GM23338 (cell line): ENCODE data around the gene FBXW11. TPM values are rescaled to one million over a fixed set of nuclear protein-coding genes. Genes with fewer than 3 reads are reported as not detected.

Source experiments
- ATAC-seq: fragments of 200-7000 bp; cut with Tn5 transposase; 3 replicates; pipeline ENCODE4 v1.9.1; 2020
- DNase-seq: peaks from one replicate; pipeline ENCODE4 v3.0.0-alpha.2; 2015; ENCODE audit warnings: low spot score
- H2AFZ ChIP-seq: fragments of 200-600 bp; sonication (generic); 2 replicates; pipeline ENCODE4 v1.8.0; 2016; ENCODE audit warnings: antibody characterized with exemption, mild to moderate bottlenecking, moderate library complexity
- H3F3A ChIP-seq: fragments of 200-600 bp; sonication (generic); replicated peaks from 2 replicates; pipeline ENCODE4 v1.8.0; 2017; ENCODE audit warnings: antibody characterized with exemption, mixed run types, low read depth
- H3K27ac ChIP-seq: fragments of 200-600 bp; sonication (generic); 2 replicates; pipeline ENCODE4 v1.6.1; 2016; ENCODE audit warnings: low read depth
- H3K27me3 ChIP-seq: fragments of 200-600 bp; sonication (generic); 2 replicates; pipeline ENCODE4 v1.8.0; 2016; ENCODE audit warnings: mild to moderate bottlenecking, mixed run types, moderate library complexity; ENCODE audit not compliant: insufficient read depth
- H3K36me3 ChIP-seq: fragments of 200-600 bp; sonication (generic); 2 replicates; pipeline ENCODE4 v1.8.0; 2016; ENCODE audit warnings: mild to moderate bottlenecking; ENCODE audit not compliant: insufficient read depth
- H3K4me1 ChIP-seq: fragments of 200-600 bp; sonication (generic); 2 replicates; pipeline ENCODE4 v1.8.0; 2016; ENCODE audit warnings: mild to moderate bottlenecking, moderate library complexity; ENCODE audit not compliant: insufficient read depth
- H3K4me2 ChIP-seq: fragments of 200-600 bp; sonication (generic); 2 replicates; pipeline ENCODE4 v1.7.1; 2017; ENCODE audit warnings: mixed run types
- H3K4me3 ChIP-seq: fragments of 200-600 bp; sonication (generic); 2 replicates; pipeline ENCODE4 v1.6.1; 2016; ENCODE audit warnings: mixed run types
- H3K79me2 ChIP-seq: fragments of 200-600 bp; sonication (generic); replicated peaks from 2 replicates; pipeline ENCODE4 v1.8.0; 2017; ENCODE audit warnings: mild to moderate bottlenecking; ENCODE audit not compliant: insufficient read depth
- H3K9me2 ChIP-seq: fragments of 200-600 bp; sonication (generic); 2 replicates; pipeline ENCODE4 v1.8.0; 2017; ENCODE audit not compliant: insufficient read depth
- H4K20me1 ChIP-seq: fragments of 200-600 bp; sonication (generic); replicated peaks from 2 replicates; pipeline ENCODE4 v1.8.0; 2017; ENCODE audit warnings: mild to moderate bottlenecking; ENCODE audit not compliant: insufficient read depth
- H3K27ac Mint-ChIP-seq: 2 replicates; pipeline ENCODE4 v1.8.0; 2020; ENCODE audit warnings: inconsistent platforms, mild to moderate bottlenecking, moderate library complexity, mixed read lengths
- H3K27me3 Mint-ChIP-seq: 3 replicates; pipeline ENCODE4 v1.8.0; 2022; ENCODE audit warnings: low read depth, mild to moderate bottlenecking, moderate library complexity, mixed read lengths, inconsistent platforms; ENCODE audit not compliant: insufficient read depth, poor library complexity
- H3K36me3 Mint-ChIP-seq: 3 replicates; pipeline ENCODE4 v1.8.0; 2021; ENCODE audit warnings: low read depth, mild to moderate bottlenecking, inconsistent platforms, moderate library complexity, mixed read lengths
- H3K4me1 Mint-ChIP-seq: 3 replicates; pipeline ENCODE4 v1.8.0; 2020; ENCODE audit warnings: mild to moderate bottlenecking, inconsistent platforms, mixed read lengths
- H3K4me3 Mint-ChIP-seq: 3 replicates; pipeline ENCODE4 v1.8.0; 2021; ENCODE audit warnings: moderate library complexity, mild to moderate bottlenecking, inconsistent platforms, mixed read lengths
- H3K9me3 Mint-ChIP-seq: 3 replicates; pipeline ENCODE4 v1.8.0; 2020; ENCODE audit warnings: moderate library complexity, mild to moderate bottlenecking, inconsistent platforms, mixed read lengths
- ETS1 ChIP-seq: IDR thresholded peaks from 2 replicates; pipeline ENCODE4 v1.6.1; 2016; ENCODE audit warnings: antibody characterized with exemption
- NANOG ChIP-seq: IDR thresholded peaks from 2 replicates; pipeline ENCODE4 v1.6.1; 2016; ENCODE audit warnings: antibody characterized with exemption, borderline replicate concordance
- POLR2AphosphoS5 ChIP-seq: IDR thresholded peaks from 2 replicates; pipeline ENCODE4 v1.6.1; 2016; ENCODE audit warnings: antibody characterized with exemption, low read depth
- REST ChIP-seq: IDR thresholded peaks from one replicate; pipeline ENCODE4 v1.6.1; 2018; ENCODE audit warnings: antibody characterized with exemption; ENCODE audit not compliant: unreplicated experiment
- STAT1 ChIP-seq: IDR thresholded peaks from one replicate; pipeline ENCODE4 v1.6.1; 2016; ENCODE audit warnings: antibody characterized with exemption; ENCODE audit not compliant: unreplicated experiment
- ZNF114 ChIP-seq: fragments of 250-450 bp; sonication (Bioruptor Pico); IDR thresholded peaks from 2 replicates; pipeline ENCODE4 v1.5.0; 2020; ENCODE audit warnings: mild to moderate bottlenecking, moderate library complexity
- ZNF331 ChIP-seq: fragments of 250-450 bp; sonication (Bioruptor Pico); IDR thresholded peaks from 2 replicates; pipeline ENCODE4 v1.5.0; 2020; ENCODE audit warnings: low read depth, mild to moderate bottlenecking, moderate library complexity
- polyA plus RNA-seq: library from polyadenylated mRNA; unstranded; fragments of >200 nt; fragmentation: Nextera tagmentation; extraction: Ambion mirVana; gene quantifications from 2 replicates; pipeline ENCODE4 v1.2.1, GENCODE V29; 2016
- total RNA-seq: library from RNA; depleted of rRNA; stranded (reverse); fragments of >200 nt; shearing (Covaris generic); gene quantifications from 2 replicates; pipeline ENCODE4 v1.2.3, GENCODE V29; 2014

The FBXW11 gene
- total and polyA plus RNA-seq, 2 experiments from 2014 or later = 45.0 to 88.0 TPM

GRCh38 chr5:172048170-172048422 is 41.7 kb upstream of the FBXW11 start:
- Histone ChIP-seq H3K4me2 (no peak overlapping the region), H3K36me3 (peaks cover 7% of the 10 kb centered on the region; the same call in 1 of the 2 replicates), H3K79me2 (no peaks in the 10 kb centered on the region), H3K9me2 (no peaks in the 10 kb centered on the region), H3F3A (peaks cover 3% of the 10 kb centered on the region; the same call in 1 of the 2 replicates), H3K4me3 (no peak overlapping the region), H4K20me1 (no peaks in the 10 kb centered on the region), H3K27ac (no peak overlapping the region), H3K4me1 (peaks cover 17% of the 10 kb centered on the region), H2AFZ (no peak overlapping the region), H3K27me3 (no peaks in the 10 kb centered on the region)
- Mint-ChIP-seq H3K9me3 (peaks cover 2% of the 10 kb centered on the region; the same call in 1 of the 3 replicates), H3K4me3 (no peak overlapping the region), H3K27ac (no peak overlapping the region), H3K27me3 (peaks cover 7% of the 10 kb centered on the region), H3K36me3 (peaks cover 23% of the 10 kb centered on the region), H3K4me1 (peaks cover 23% of the 10 kb centered on the region)
- ATAC-seq (no peak), DNase-seq (no peak)
- TF ChIP-seq ZNF114 (CRISPR knock-in tag) = no peak
- TF ChIP-seq ETS1 = no peak
- no peak for TF ChIP-seq NANOG
- no peak for TF ChIP-seq STAT1
- no peak for TF ChIP-seq ZNF331 (CRISPR knock-in tag)
- no peak for TF ChIP-seq REST

- no peak for DNase-seq
- Mint-ChIP-seq H3K9me3 (peaks cover 2% of the 10 kb centered on the region; the same call in 1 of the 3 replicates), H3K4me3 (no peak overlapping the region), H3K36me3 (peaks cover 22% of the 10 kb centered on the region), H3K27me3 (peaks cover 2% of the 10 kb centered on the region), H3K27ac (no peak overlapping the region), H3K4me1 (peaks cover 23% of the 10 kb centered on the region)
- no peaks in the 10 kb centered on the region for H4K20me1 ChIP-seq
- no peak for ATAC-seq
- no peak overlapping the region for H2AFZ ChIP-seq
- H3K4me3 ChIP-seq = no peak overlapping the region
- TF ChIP-seq STAT1 = no peak
- no peak for TF ChIP-seq NANOG
- no peak for TF ChIP-seq POLR2AphosphoS5
- no peak for TF ChIP-seq ZNF331 (CRISPR knock-in tag)
- peaks cover 3% of the 10 kb centered on the region; the same call in 1 of the 2 replicates for H3F3A ChIP-seq
- no peaks in the 10 kb centered on the region for H3K79me2 ChIP-seq
- peaks cover 7% of the 10 kb centered on the region; the same call in 1 of the 2 replicates for H3K36me3 ChIP-seq
- no peak overlapping the region for H3K4me2 ChIP-seq
- H3K4me1 ChIP-seq = peaks cover 17% of the 10 kb centered on the region
- H3K27ac ChIP-seq = no peak overlapping the region
- H3K27me3 ChIP-seq = no peaks in the 10 kb centered on the region
- no peaks in the 10 kb centered on the region for H3K9me2 ChIP-seq
Measured at GRCh38 chr5:172046593-172046992, 40.2 kb upstream of the FBXW11 start.
